ENCODE results near the gene ABCC2.

Gene ABCC2

GRCh38 chr10:99844433-99844955 is 62.1 kb downstream of the ABCC2 start:
- TF ChIP-seq CTCF (IDR thresholded peaks at IDR 0.05), result no peak
- DNase-seq, result no peak
- peaks cover 9% of the 10 kb centered on the region for H3K27me3 Mint-ChIP-seq (ENCODE audit: low read depth, poor library complexity)
- H3K9me3 Mint-ChIP-seq, result peaks cover 6% of the 10 kb centered on the region
- H3K36me3 Mint-ChIP-seq (ENCODE audit: low read depth), result peaks cover 6% of the 10 kb centered on the region
- no peak overlapping the region for H3K4me3 Mint-ChIP-seq
- no peak overlapping the region for H3K27ac Mint-ChIP-seq
- H3K4me1 Mint-ChIP-seq, result peaks cover 5% of the 10 kb centered on the region

- Mint-ChIP-seq H3K9me3 (peaks cover 3% of the 10 kb centered on the region), H3K27me3 (ENCODE audit: low read depth, poor library complexity) (peaks cover 13% of the 10 kb centered on the region), H3K4me3 (peak overlapping the region; percentile 67), H3K4me1 (peaks cover 11% of the 10 kb centered on the region), H3K27ac (no peak overlapping the region), H3K36me3 (ENCODE audit: low read depth) (peaks cover 3% of the 10 kb centered on the region)
- peak; percentile 93 for TF ChIP-seq CTCF (IDR thresholded peaks at IDR 0.05)
- DNase-seq, result peak; percentile 69
These were observed 63.5 kb downstream of the ABCC2 start for GRCh38 chr10:99845837-99846382.

GRCh38 chr10:99849057-99849456 is 66.6 kb downstream of the ABCC2 start:
- peaks cover 7% of the 10 kb centered on the region for H3K27me3 Mint-ChIP-seq (ENCODE audit: low read depth, poor library complexity)
- peaks cover 12% of the 10 kb centered on the region for H3K4me1 Mint-ChIP-seq
- no peak for TF ChIP-seq CTCF (IDR thresholded peaks at IDR 0.05)
- DNase-seq, result no peak
- no peak overlapping the region for H3K27ac Mint-ChIP-seq
- H3K4me3 Mint-ChIP-seq, result no peak overlapping the region
- no peaks in the 10 kb centered on the region for H3K9me3 Mint-ChIP-seq
- no peaks in the 10 kb centered on the region for H3K36me3 Mint-ChIP-seq (ENCODE audit: low read depth)

- DNase-seq, result no peak
- H3K4me3 Mint-ChIP-seq, result no peak overlapping the region
- no peak for TF ChIP-seq CTCF (IDR thresholded peaks at IDR 0.05)
- H3K9me3 Mint-ChIP-seq, result no peaks in the 10 kb centered on the region
- H3K27me3 Mint-ChIP-seq (ENCODE audit: low read depth, poor library complexity), result peaks cover 7% of the 10 kb centered on the region
- no peaks in the 10 kb centered on the region for H3K36me3 Mint-ChIP-seq (ENCODE audit: low read depth)
- peaks cover 12% of the 10 kb centered on the region for H3K4me1 Mint-ChIP-seq
- H3K27ac Mint-ChIP-seq, result no peak overlapping the region
These were observed 67.1 kb downstream of the ABCC2 start for GRCh38 chr10:99849536-99849935.

GRCh38 chr10:99850021-99850766 is 67.8 kb downstream of the ABCC2 start:
- DNase-seq, result no peak

More at GRCh38 chr10:99850021-99850766, 67.8 kb downstream of the ABCC2 start:
- peaks cover 7% of the 10 kb centered on the region for H3K27me3 Mint-ChIP-seq (ENCODE audit: low read depth, poor library complexity)
- peaks cover 12% of the 10 kb centered on the region for H3K4me1 Mint-ChIP-seq
- no peaks in the 10 kb centered on the region for H3K36me3 Mint-ChIP-seq (ENCODE audit: low read depth)
- H3K27ac Mint-ChIP-seq, result peak overlapping the region; percentile 40
- H3K4me3 Mint-ChIP-seq, result no peak overlapping the region
- no peak for TF ChIP-seq CTCF (IDR thresholded peaks at IDR 0.05)
- no peaks in the 10 kb centered on the region for H3K9me3 Mint-ChIP-seq

All from nephron progenitor cell (in vitro differentiated cells).